HG02610 (cell line): ENCODE results near the gene SELENOO.
A peak's percentile ranks its signal among the peaks of the same experiment; 100 is the strongest.
"Not testable (repeated sequence)": the region's sequence is repeated elsewhere in the genome, so short reads cannot be mapped to it uniquely, and the experiment has no call there.

ENCODE experiments used
- ATAC-seq: cut with Tn5 transposase; IDR thresholded peaks from one replicate; pipeline ENCODE4 v1.9.1; 2021; ENCODE audit warnings: mild to moderate bottlenecking, moderate library complexity; ENCODE audit not compliant: unreplicated experiment

SELENOO gene

DNA sequence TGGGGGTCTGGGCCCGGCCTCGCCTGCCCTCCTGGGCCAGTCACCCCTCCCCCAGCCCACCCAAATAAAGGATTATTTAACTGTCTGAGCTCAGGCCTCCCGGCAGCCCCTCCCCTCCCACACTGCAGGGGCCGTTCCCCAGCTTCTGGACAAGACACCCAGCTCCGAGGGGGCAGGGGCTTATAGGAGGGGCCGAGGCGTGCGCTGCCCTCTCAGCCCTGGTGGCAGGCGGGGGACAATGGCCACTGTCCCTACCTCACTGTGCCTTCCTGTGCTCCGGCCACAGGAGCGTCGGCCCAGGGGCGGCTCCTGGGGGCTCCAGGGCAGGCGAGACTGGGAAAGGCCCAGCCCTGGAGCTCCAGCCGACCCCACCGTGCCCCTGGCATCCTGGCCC lies 2.2 kb upstream of the SELENOO start:
- no peak for ATAC-seq

DNA sequence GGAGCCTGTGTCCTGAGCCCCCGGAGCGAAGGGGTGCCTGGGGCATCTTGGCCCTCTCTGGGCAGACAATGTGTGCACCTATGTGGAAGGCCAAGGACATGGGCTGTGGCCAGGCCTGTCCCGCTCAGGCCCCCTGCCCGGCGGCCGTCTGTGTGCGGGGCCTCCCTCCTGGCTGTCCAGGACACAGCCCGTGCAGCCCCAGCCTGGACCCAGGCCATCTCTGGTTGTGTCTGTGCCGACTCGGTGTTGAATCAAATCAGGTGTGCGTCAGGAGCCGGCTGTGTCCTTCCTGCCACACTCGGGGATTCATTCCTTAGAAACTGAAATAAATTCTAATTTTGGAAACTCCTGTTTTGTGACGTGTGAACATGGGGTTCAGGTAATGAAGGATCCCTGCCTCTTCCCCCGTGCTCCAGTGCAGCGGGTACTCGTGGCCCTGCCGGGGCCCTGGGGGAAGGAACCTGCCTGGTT lies 1.5 kb upstream of the SELENOO start:
- no peak for ATAC-seq

DNA sequence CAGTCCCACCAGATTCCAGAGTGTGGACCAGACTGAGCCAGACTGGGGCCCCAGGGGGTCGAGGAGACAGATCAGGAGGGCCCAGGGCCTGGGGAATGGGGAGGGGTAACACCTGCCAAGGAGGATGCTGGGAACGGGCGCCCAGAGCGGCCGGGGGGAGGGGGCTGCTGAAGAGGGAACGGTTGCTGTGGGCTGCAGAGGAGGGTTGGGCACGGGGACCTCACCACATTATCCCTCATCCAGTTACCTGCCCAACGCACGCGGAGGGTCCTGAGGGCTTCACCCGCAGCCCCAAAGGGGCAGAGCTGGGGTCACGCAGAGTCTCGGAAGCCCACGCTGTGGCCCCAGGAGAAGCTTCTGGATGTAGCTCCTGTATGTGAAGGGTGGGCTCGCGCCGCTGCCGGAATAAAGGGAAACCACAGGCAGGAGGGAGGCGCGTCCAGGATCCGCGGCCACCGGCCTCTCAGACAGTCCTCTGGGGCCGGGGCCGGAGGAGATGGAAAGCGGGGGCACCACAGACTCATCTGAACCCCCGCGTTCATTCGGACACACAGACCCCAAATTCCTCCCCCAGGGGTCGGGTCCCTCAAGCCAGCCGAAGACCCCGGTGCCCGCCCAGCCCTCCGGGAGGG lies 866 bp upstream of the SELENOO start:
- ATAC-seq, result no peak

DNA sequence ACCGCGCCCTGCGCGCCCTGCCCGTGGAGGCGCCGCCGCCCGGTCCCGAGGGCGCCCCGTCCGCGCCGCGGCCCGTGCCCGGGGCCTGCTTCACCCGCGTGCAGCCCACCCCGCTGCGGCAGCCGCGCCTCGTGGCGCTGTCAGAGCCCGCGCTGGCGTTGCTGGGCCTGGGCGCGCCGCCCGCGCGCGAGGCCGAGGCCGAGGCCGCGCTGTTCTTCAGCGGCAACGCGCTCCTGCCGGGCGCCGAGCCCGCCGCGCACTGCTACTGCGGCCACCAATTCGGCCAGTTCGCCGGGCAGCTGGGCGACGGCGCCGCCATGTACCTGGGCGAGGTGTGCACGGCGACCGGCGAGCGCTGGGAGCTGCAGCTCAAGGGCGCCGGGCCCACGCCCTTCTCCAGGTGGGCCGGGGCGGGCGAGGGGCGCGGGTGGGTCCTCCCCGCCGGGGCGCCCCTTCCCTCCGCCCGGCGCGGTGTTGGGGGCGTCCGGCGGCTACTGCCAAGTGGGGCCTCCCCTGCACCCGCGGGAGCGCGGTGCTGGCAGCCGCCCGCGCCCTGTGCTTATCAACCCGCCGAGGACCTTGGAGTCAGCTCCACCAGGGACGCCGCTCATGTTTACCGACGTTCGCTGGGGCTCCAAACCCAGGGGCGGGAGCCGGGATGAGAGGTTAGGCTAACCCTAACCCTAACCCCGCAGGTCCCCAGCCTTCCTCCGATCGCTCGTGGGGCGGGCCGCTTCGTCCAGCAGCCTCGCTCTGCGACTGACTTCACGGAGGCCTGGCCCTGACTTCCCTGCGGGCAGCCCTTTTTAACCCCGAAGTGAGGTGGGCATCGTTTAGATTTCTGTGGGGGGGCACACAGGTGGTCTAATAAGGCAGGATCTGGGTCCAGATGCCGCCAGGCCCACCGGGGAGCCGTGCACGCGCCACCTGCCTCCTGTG lies 649 bp downstream of the SELENOO start:
- peak; percentile 22 for ATAC-seq

DNA sequence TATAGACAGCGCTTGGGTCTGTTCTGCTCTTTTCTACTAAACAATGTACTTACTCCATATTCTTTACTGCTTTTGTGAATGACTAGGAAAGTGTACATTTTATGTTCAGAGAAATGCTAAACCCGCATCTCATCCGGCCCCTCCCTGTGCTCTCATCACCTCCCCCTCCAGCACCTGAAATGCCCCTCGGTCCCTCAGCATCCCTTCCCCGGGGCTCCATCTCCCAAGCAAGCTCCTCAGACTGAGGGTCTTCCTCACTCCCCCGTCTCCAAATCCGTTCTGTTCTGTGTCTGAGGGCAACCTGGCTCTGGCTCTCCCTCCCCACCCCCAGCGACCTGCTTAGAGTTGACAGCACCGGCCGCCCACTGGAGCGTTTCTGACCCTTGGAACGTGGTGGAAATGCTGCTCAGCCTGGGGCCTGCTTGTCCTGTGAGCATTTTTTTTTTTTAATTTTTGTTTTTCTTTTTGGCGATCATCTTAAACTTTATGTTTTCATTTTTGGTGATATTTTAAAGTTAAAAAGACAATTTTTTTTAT lies 1.4 kb downstream of the SELENOO start:
- no peak for ATAC-seq

DNA sequence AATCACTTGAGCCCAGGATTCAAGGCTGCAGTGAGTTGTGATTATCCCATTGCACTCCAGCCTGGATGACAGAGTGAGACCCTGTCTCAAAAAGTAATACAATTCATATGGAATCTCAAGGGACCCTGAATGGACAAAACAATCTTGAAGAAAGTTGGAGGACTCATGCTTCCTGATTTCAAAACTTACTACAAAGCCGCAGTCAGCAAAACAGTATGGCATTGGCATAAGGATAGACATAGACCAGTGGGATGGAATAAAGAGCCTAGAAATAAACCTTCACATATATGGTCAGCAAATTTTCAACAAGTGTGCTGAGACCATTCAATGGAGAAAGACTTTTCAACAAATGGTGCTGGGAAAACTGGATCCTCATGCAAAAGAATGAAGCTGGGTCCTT lies 2.5 kb downstream of the SELENOO start:
- ATAC-seq, result no peak

DNA sequence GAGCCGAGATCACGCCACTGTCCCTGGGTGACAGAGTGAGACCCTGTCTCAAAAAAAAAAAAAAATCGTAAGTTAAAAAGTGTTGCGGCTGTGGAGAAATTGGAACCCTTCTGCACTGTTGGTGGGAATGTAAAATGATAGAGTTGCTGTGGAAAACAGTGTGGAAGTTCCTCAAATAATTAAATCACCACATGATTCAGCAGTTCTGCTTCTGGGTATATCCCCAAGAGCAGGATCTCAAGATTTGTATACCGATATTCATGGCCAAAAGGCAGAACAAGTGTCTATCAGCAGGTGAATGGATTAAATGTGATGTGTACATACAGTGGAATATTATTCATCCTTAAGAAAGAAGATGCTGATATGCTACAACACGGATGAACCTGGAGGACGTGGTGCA lies 3.8 kb downstream of the SELENOO start:
- ATAC-seq, result no peak

DNA sequence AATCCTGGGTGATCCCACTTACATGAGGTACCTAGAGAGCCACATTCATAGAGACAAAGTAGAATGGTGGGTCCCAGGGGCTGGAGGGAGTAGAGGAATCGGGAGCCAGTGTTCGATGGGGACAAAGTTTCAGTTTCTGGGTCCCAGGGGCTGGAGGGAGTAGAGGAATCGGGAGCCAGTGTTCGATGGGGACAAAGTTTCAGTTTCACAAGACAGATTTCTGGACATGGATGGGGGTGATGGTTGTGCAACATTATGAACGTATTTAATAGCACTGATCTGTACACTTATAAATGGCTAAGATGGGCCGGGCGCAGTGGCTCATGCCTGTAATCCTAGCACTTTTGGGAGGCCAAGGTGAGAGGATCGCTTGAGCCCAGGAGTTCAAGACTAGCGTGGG lies 4.2 kb downstream of the SELENOO start:
- not testable (repeated sequence) for ATAC-seq

DNA sequence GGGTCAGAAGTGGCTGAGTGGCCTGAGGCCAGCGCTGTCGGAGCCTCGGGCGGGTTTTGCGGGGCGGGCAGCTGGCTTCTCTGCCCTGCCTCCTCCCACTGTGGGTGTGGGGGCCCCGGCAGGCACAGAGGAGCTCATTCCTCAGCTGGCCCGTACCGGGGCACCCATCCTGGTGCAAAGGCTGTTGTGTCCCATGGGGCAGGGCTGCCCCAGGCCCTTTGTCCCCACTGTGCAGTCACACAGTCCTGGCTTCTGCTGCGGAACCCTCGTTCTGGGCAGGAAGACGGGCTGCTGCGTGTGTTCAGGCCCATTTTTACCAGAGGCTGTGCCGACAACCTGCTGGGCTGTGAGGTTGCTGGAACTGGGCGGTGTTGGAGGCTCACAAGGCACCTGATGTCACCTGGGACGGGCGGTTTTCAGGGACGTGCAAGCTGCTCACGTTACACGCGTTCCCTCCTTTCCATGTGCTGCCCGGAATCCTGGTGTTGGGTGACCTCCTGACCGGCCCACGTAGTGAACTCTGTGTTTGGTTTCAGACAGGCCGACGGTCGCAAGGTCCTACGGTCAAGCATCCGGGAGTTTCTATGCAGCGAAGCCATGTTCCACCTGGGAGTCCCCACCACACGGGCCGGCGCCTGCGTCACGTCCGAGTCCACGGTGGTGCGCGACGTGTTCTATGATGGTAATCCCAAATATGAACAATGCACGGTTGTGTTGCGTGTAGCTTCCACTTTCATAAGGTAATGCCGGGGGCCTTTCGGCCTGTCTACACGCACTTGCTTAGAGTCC lies 5.2 kb downstream of the SELENOO start:
- ATAC-seq, result no peak

DNA sequence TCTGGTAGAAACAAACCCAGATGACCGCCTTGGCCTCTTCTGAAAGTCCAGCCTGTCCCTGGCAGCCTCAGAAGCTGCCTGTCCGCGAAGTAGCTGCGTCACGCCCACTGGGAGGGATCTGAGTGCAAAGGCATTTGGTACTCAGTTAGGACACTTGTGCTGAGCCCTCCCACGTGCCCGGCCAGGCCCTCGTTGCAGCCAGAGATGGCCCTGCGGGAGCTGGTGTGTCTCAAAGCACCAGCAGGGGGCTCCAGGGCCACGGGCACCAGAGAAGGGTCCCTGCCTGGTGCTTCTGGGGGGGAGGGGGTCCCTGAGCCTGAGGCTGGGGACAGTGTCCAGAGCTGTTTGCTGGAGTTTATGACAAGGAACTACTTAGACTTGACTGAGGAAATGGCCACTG lies 5.8 kb downstream of the SELENOO start:
- no peak for ATAC-seq

DNA sequence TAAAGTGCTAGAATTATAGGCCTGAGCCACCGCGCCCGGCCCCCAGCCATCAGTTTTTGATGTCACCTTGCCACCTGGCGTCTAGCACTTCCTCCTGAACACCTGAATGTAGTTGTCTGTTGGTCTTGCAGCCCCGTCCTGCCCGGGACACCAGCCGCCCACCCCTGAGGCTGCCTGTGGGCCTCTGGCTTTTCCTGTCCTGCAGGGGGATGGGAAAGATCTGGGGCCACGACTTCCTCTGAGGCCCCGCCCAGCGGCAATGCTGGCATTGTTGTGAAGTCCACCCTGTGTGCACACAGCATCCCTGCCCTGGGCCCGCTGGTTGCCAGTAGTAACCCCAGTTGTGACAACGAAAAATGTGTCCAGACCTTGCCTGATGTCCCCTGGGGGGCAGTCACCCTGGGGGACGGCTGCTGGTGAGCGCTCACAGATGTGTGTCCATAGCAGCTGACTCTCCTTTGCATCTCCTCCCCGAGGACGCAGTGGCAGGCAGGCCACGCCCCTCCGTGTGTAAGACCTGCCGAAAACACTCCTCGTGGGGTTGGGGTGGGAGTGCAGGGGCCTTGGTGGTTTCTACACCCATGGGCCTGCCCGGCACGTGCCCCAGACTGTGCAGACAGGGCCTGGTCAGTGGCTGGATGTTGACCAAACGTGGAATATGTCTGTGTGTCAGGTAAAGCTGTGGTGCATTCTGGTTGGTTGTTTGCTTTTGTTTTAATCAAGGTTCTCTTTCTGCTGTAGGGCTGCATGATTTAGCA lies 6.8 kb downstream of the SELENOO start:
- ATAC-seq, result no peak

DNA sequence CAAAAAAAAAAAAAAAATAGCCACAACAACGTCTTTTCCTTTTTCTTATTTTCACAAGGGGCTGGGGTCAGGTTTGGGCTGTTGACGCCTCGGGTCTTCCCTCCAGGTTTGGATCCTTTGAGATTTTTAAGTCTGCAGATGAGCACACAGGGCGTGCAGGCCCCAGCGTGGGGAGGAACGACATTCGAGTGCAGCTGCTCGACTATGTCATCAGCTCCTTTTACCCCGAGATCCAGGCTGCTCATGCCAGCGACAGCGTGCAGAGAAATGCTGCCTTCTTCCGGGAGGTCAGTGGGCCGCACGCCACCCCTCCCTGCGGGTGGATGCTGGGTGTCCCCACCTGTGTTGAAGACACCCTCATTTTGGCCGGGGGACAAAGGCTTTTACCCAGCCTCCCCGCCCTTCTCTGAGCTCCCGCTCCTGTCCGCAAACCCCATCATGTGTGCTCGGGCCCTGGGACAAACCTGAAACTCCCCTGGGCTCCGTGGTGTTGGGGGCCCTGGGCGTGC lies 7.7 kb downstream of the SELENOO start:
- no peak for ATAC-seq

DNA sequence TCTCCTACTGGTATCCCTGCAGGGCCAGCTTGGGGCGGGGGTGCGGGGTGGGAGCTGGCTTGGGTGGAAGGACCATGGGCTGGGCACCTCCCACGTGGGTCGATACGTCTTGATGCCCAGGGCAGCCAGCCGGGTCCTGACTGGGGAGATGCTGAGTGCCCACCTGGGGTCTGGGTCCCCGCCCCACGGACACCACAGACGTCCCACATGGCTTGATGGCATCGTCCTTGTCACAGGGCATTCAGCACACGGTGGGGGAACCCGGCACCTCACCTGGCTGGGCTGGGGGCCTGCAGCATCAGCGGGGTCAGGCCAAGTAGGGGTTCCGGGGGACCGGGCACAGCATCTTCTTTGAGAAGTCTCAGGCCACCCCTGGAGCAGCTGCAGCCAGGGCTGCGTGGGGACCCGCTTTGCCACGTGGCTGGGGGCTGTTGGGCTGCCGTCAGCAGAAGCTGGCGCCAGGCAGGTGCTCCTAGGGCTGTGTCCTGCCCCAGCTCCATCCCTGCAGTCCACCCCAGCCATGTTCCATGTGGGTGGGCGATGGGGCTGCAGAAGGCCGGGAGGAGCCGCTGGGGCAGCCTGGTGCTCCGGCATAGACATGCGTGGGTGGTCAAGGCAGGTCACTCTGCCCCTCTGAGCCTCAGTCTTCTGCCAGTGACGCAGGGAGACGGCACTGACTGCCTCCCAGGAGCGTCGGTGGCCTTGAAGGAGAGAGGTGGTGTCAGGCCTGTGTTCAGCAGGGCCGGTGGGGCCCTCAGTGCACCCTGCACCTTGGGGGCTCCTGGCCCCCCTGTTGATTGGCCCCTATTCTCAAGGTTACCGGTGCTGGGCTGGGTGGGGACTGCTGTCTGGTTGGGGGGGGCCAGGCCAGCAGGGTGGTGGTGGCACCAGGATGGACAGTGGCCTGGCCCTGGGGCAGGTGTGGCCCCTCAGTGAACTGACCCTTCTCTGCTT lies 8.4 kb downstream of the SELENOO start:
- ATAC-seq, result no peak

DNA sequence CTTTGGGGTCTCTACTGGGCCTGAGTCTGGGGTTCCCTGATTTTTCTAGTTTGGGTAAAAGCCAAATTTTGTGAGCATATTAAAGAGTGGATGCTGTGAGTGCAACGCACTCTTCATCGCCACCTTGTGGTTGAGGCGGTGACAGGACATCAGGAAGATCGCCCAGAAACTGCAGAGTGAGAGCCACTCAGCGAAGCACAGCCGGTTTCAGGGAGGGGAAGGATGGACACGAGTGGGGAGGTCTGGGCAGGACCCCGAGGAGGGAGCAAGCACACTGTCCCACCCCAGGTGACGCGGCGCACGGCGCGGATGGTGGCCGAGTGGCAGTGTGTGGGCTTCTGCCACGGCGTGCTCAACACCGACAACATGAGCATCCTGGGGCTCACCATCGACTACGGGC lies 9.1 kb downstream of the SELENOO start:
- no peak for ATAC-seq

DNA sequence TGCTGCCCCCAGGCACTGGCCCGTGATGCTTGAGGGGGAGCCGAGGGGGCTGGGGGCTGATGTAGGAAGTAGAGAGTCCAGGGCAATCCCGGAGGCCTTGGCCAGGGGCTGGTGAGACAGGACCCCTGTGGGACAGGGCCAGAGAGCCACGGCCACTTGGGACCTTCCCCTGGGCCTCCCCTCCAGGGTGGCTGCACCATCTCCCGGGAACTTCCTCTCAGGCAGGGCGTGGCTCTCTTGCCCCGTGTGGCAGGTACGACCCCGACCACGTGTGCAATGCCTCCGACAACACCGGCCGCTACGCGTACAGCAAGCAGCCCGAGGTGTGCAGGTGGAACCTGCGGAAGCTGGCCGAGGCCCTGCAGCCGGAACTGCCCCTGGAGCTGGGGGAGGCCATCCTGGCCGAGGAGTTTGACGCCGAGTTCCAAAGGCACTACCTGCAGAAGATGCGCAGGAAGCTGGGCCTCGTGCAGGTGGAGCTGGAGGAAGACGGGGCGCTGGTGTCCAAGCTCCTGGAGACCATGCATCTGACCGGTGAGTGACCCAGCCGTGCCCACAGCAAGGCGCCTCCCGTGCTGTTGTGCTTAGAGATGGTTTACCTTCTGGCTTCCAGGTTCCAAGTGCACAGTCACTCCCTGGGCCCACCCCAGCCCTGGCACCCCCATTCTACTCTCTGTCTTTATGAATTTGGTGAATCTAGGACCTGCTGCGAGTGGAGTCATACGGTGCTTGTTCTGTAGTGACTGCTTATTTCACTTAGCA lies 9.7 kb downstream of the SELENOO start:
- ATAC-seq, result no peak

DNA sequence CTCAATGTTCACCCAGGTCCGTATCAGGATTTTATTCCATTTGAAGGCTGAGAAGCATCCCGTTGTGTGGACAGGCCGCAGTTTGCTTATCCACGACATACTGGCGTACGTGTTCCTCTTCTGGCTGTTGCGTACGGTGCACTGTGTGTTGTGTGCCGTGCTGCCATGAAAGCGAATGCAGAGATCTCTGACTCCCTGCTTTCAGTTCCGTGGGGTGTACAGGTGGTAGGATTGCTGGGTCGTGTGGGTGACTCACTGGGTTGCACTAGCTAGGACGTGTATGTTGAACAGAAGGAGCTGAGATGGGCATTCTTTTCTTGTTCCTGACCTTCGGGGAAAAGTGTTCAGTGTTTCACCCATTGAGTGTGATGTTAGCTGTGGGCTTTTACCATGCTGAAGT lies 10.3 kb downstream of the SELENOO start:
- ATAC-seq, result no peak

DNA sequence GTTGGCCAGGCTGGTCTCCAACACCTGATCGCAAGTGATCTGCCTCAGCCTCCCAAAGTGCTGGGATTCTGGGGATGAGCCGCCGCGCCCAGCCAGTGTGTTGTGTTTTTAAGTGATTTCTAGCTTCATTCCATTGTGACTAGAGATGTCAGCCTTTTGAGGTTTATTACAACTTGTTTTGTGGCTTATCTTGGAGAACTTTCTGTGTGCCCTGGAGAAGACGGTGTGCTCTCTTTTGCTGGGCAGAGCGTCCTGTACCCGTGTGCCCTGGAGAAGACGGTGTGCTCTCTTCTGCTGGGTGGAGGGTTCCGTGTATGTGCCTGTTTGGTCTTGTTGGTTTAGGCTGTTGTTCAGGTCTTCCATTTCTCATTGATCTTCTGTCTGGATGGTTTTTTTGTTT lies 12.5 kb downstream of the SELENOO start:
- ATAC-seq, result no peak

DNA sequence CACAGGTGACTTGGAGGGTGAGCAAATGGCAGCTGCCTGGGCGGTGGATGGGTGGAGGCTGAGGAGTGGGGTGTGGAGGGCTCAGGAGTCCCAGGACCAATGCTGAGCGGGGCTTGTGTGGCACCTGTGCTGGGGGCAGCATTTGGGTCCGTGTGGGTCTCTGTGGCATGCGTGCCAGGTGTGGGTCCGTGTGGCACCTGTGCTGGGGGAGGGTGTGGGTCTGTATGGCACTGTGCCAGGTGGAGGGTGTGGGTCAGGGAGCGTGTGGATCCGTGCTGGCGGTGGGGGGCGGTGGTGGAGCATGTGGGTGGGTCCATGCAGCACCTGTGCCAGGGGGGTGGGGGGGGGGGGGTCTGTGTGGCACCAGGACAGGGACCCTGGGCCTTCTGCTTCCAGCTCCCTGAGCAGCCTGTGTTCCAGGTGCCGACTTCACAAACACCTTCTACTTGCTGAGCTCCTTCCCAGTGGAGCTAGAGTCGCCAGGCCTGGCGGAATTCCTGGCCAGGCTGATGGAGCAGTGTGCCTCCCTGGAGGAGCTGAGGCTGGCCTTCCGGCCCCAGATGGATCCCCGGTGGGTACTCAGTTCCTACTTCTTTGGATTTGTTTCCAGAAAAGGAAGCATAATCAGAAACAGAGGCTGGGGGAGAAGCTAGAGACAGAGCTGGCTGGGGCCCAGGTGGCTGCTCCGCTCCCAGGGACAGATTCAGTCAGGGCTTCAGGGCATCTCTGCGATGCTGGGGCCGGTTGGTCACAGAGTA lies 14.7 kb downstream of the SELENOO start:
- no peak for ATAC-seq
